GM18520 (cell line): ENCODE measurements around the gene RAD51B.

Source experiments
- ATAC-seq: cut with Tn5 transposase; IDR thresholded peaks from one replicate; pipeline ENCODE4 v1.9.1; 2021; ENCODE audit not compliant: unreplicated experiment

Gene RAD51B

GRCh38 chr14:68229423-68230100 lies 410.0 kb downstream of the RAD51B start:
- ATAC-seq, result no peak

- ATAC-seq, result no peak
These were observed 410.8 kb downstream of the RAD51B start for GRCh38 chr14:68230202-68230949.

GRCh38 chr14:68230950-68231717 lies 411.6 kb downstream of the RAD51B start:
- no peak for ATAC-seq

GRCh38 chr14:68231898-68232297 lies 412.3 kb downstream of the RAD51B start:
- no peak for ATAC-seq

GRCh38 chr14:68232300-68233055 lies 412.9 kb downstream of the RAD51B start:
- ATAC-seq, result peak; percentile 80

GRCh38 chr14:68233101-68233784 lies 413.7 kb downstream of the RAD51B start:
- ATAC-seq, result no peak

GRCh38 chr14:68234101-68234905 lies 414.7 kb downstream of the RAD51B start:
- ATAC-seq, result no peak

GRCh38 chr14:68235011-68235410 lies 415.4 kb downstream of the RAD51B start:
- no peak for ATAC-seq

- no peak for ATAC-seq
These were observed 417.2 kb downstream of the RAD51B start for GRCh38 chr14:68236582-68237458.

GRCh38 chr14:68238551-68238950 lies 419.0 kb downstream of the RAD51B start:
- ATAC-seq, result no peak

GRCh38 chr14:68238976-68239375 lies 419.4 kb downstream of the RAD51B start:
- no peak for ATAC-seq

- no peak for ATAC-seq
These were observed 420.6 kb downstream of the RAD51B start for GRCh38 chr14:68239988-68240771.

GRCh38 chr14:68241862-68242487 lies 422.4 kb downstream of the RAD51B start:
- ATAC-seq, result no peak

GRCh38 chr14:68243450-68244010 lies 424.0 kb downstream of the RAD51B start:
- ATAC-seq, result no peak

GRCh38 chr14:68244262-68244980 lies 424.8 kb downstream of the RAD51B start:
- no peak for ATAC-seq
